HEK293T (cell line): ENCODE data around the gene KMT2E.

Experiments
- ARNT ChIP-seq: fragments of 450-650 bp; IDR thresholded peaks from 2 replicates; pipeline ENCODE4 v1.6.1; 2017; ENCODE audit warnings: mild to moderate bottlenecking
- CTBP1 ChIP-seq: fragments of 450-650 bp; IDR thresholded peaks from 2 replicates; pipeline ENCODE4 v1.6.1; 2016; ENCODE audit warnings: borderline replicate concordance
- FOXK2 ChIP-seq: fragments of 450-650 bp; IDR thresholded peaks from 2 replicates; pipeline ENCODE4 v1.6.1; 2016; ENCODE audit warnings: mild to moderate bottlenecking
- FOXM1 ChIP-seq: fragments of 450-650 bp; IDR thresholded peaks from 2 replicates; pipeline ENCODE4 v1.6.1; 2017; ENCODE audit warnings: mild to moderate bottlenecking, borderline replicate concordance
- HDGF ChIP-seq: fragments of 450-650 bp; IDR thresholded peaks from 2 replicates; pipeline ENCODE4 v1.6.1; 2017; ENCODE audit warnings: antibody characterized with exemption, borderline replicate concordance
- L3MBTL2 ChIP-seq: fragments of 450-650 bp; conservative IDR thresholded peaks from 2 replicates; pipeline ENCODE4 v1.6.1; 2016; ENCODE audit warnings: mild to moderate bottlenecking
- LEF1 ChIP-seq: fragments of 450-650 bp; IDR thresholded peaks from 2 replicates; pipeline ENCODE4 v1.6.1; 2017; ENCODE audit warnings: mild to moderate bottlenecking, borderline replicate concordance
- NFRKB ChIP-seq: fragments of 450-650 bp; IDR thresholded peaks from 2 replicates; pipeline ENCODE4 v1.6.1; 2016; ENCODE audit warnings: mild to moderate bottlenecking, moderate library complexity
- SUZ12 ChIP-seq: fragments of 450-650 bp; IDR thresholded peaks from 2 replicates; pipeline ENCODE4 v1.6.1; 2016; ENCODE audit warnings: mild to moderate bottlenecking
- TARDBP ChIP-seq: fragments of 450-650 bp; IDR thresholded peaks from 2 replicates; pipeline ENCODE4 v1.6.1; 2016

DNA sequence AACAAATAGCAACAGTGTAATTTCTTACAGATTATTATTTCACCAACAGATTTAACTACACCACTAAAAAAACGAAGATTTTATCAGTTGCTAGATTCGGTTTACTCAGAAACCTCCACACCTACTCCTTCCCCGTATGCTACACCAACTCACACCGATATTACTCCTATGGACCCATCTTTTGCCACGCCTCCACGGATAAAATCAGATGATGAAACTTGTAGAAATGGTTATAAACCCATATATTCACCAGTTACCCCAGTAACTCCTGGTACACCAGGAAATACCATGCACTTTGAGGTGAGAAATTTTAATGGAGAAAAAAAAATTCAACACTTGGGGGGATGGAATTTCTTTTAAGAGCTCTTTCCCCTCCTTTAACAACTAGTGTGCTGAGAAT is 92.5 kb downstream of the KMT2E start:
- TF ChIP-seq FOXM1 (no peak), L3MBTL2 (no peak), ARNT (no peak), HDGF (no peak), FOXK2 (no peak), CTBP1 (no peak), LEF1 (no peak), SUZ12 (no peak), TARDBP (no peak), NFRKB (no peak)
